ENCODE measurements around the gene SERPINE1. TPM values are rescaled to one million over a fixed set of nuclear protein-coding genes. Genes with fewer than 3 reads are reported as not detected.
"Not testable (repeated sequence)": the region's sequence is repeated elsewhere in the genome, so short reads cannot be mapped to it uniquely, and the experiment has no call there.

SERPINE1 gene
- total RNA-seq, 1 experiment from 2014 or later: 119 TPM

DNA sequence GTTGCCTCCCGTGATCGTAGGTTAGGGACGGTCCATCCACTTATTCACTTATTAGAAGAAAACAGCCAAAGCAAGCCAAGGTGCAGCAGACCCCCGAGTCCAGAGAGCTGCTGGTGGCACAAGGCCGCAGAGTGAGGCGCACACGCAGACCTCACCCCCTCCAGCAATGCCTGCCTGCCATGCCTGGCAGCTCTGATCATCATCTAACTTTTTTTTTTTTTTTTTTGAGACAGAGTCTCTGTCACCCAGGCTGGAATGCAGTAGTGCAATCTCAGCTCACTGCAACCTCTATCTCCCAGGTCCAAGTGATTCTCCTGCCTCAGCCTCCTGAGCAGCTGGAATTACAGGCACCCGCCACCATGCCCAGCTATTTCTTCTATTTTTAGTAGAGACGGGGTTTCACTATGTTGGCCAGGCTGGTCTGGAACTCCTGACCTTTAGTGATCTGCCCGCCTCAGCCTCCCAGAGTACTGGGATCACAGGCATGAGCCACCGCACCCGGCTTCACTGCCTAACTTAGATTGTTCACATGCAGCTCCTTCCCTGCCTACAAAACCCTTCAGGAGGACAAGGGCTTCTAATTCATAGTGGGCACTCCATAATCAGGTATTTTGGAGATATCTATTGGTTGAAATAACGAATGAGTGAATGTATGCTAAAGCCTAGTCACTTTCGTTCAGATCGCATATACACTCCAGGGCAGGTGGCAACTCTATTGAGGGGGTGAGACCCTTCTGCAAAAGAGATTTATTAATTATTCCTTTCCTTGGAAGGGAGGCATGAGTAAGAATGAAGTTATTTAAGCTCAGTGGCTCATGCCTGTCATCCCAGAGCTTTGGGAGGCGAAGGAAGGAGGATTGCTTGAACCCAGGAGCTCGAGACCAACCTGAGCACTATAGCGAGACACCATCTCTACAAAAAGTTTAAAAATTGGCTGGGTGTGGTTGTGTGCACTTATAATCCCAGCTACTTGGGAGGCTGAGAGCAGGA is 25.8 kb upstream of the SERPINE1 start:
- DNase-seq (ENCODE audit: low read depth): peak; percentile 50

DNA sequence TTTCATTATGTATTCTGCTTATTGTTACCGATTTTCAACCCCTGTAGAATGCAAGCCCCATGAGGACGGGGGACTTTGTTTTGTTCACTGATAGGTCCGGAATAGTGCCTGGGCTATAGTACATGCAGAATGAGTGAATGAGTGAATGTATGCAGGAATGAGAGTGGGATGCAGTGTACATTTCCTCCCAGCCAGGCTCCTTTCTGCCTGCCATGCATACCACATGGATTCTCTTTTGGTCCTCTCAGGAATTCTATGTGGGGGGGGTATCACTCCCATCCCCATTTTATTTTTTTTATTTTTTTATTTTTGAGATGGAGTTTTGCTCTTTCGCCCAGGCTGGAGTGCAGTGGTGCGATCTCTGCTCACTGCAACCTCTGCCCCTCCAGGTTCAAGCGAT is 24.9 kb upstream of the SERPINE1 start:
- DNase-seq (ENCODE audit: low read depth): no peak

DNA sequence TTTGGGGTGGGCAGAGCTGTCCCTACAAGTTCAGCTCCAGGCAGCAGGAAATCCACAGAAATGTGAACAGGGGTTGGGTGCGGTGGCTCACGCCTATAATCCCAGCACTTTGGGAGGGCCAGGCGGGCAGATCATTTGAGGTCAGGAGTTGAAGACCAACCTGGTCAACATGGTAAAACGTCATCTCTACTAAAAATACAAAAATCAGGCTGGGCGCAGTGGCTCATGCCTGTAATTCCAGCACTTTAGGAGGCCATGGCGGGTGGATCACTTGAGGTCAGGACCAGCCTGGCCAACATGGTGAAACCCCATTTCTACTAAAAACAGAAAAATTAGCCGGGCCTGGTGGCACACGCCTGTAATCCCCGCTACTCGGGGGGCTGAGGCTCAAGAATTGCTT is 23.2 kb upstream of the SERPINE1 start:
- not testable (repeated sequence) for DNase-seq (ENCODE audit: low read depth)

DNA sequence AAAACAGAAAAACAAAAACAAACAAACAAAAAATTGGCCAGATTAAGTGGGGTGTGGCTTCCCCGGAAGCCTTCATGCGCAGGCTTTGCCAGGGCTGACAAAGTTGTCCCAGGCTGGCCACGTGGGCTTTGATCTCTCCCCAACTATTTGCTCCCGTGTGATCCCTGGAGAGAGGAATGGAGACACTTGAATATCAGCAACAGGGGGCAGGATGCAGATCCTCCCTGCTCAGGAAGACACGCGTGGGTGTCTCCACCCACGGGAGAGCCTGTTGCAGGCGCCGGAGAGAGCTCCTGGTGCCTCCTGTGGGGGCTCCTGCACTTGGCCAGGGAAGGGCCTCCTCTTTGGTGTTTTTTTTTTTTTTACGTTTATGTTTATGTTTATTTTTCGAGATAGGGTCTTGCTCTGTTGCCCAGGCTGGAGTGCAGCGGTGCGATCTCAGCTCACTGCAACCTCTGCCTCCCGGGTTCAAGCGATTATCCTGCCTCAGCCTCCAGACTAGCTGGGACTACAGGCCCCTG is 22.7 kb upstream of the SERPINE1 start:
- no peak for DNase-seq (ENCODE audit: low read depth)

DNA sequence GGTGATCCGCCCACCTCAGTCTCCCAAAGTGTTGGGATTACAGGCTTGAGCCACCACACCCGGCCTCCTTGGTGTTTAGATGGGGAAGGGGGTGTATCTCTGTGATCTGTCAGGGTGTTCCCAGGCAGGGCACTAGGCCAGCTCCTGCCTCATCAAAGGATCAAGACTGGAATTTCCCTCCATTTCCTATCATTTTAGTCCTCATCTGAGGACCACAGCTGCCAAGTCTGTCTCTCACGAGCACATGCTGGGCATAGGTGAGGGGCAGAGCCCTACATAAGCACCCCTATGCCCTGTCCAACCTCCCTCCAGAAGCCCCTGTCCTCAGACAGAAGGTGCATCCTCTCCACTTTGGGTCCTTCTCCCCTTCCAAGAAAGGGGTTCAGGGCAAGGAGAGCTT is 22.1 kb upstream of the SERPINE1 start:
- DNase-seq (ENCODE audit: low read depth): no peak

DNA sequence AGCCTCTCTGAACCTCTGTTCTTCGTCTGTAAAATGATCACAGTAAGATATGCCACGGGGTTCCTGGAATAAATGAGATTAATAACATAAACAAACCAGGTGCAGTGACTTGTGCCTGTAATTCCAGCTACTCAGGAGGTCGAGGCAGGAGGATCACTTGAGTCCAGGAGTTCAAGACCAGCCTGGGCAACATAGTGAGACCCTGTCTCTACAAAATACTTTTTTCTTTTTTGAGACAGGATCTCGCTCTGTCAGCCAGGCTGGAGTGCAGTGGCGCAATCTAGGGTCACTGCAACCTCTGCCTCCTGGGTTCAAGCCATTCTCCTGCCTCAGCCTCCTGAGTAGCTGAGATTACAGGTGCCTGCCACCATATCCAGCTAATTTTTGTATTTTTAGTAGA is 21.7 kb upstream of the SERPINE1 start:
- not testable (repeated sequence) for DNase-seq (ENCODE audit: low read depth)

DNA sequence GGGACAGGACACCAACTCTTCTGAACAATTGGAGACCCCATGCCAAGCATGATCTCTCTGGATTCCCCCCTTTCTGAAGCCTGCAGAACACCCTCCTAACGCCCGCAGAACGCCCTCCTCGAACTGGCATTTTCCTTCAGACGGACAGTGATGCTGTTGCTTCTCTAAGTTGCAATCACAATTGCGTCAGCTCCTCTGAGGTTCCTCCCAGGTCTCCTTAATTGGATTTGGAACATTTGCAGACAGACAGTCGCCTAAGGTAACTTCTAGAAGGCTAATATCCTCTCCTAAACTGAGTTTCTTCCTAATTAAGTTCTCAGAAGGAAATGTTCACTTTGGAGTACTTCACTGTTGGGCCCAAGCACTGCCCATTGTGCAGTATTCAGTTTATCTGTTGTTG is 20.5 kb upstream of the SERPINE1 start:
- DNase-seq (ENCODE audit: low read depth): no peak

DNA sequence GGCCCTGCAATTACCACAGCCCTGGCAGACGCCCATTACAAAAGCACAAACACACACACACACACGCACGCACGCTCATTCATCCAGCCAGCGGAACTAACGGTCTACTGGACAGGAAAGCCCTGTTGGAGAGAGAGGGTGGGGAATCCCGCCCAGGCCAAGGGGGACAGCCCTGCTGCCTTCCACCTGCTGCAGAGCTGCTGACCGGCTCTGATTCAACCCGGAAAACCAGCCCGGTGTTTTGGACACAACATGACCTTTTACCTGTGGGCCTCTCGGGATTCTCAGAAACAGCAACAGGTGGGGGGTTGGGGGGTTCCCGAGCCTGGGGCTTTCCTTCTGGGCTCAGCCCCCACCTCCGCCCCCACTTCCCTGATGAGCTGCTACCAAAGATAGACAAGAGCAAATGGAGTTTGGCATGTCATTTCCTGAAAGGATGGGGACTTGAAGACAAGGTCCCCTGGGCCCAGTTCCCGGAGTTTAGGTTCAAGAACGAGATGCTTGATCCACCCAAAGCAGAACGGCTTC is 18.5 kb upstream of the SERPINE1 start:
- peak; percentile 84 for DNase-seq (ENCODE audit: low read depth)

DNA sequence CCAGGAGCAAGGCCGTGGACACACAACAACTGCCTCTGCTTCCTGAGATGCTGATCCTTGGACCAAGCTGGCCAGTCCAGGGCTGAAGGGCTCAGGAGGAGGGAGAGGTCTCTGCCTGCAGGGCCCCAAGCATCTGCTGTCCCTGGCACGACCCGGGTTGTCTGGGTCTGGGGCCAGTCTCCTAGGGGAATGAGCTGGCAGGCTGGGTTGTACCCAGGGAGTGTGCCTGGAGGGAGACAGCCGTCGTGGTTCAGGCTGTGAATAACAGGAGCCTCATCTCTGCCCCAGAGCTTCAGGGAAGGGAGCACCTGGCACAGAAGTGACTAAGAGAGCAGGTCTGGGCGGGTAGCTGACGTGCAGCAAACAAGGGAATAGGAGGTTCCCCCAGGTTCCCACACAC is 17.9 kb upstream of the SERPINE1 start:
- DNase-seq (ENCODE audit: low read depth): peak; percentile 92

DNA sequence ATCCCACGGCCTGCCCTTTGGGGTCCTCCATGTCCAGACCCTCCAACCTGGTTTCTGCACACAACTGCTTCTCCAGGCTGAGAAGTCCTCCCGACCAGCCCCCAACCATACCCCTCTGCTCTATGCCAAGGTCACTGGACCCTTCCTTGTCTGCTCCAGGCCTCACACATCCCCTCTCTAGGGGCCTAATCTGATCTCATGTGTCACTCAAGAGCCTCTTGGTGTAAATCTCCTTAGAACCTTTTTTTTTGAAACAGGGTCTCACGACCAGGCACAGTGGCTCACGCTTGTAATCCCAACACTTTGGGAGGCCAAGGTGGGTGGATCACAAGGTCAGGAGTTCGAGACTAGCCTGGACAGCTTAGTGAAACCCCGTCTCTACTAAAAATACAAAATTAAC is 17.5 kb upstream of the SERPINE1 start:
- DNase-seq (ENCODE audit: low read depth): no peak

DNA sequence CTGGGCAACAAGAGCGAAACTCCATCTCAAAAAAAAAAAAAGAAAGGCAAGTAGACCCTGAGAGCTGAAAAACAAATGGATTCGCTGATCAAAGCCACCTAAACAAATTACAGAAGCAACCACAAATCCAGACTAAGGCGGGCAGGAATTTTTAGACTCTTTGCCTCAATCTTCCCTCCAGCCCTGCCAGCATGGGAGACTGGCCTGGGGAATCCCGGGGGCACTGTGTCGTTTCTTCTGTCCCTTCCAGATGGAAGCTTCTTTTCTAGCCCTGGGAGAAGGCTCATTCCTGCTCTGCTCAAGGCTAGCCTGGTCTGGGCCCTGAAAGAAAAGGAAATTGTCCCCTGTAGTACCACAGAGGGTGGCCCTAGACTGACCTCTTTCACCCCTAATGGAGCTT is 15.6 kb upstream of the SERPINE1 start:
- no peak for DNase-seq (ENCODE audit: low read depth)

DNA sequence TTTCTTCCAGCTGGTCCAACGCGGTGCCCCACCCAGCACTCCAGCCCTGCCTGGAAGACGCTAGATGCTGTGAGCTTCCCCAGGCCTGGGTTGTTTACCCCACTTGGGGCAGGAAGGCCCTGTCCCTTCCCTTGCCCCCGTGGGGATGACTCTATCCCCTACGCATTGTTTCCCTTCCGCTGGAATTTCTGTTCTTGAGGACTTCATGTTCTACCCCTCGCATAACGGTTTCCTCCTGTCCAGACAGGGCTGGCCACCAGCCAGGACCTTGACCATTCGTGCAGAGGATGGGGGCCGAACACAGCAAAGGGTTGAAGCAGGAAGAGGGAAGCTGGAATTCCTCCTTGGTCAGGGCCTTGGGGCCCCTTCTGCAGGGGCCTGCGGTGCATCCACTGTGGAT is 14.7 kb upstream of the SERPINE1 start:
- DNase-seq (ENCODE audit: low read depth): no peak

DNA sequence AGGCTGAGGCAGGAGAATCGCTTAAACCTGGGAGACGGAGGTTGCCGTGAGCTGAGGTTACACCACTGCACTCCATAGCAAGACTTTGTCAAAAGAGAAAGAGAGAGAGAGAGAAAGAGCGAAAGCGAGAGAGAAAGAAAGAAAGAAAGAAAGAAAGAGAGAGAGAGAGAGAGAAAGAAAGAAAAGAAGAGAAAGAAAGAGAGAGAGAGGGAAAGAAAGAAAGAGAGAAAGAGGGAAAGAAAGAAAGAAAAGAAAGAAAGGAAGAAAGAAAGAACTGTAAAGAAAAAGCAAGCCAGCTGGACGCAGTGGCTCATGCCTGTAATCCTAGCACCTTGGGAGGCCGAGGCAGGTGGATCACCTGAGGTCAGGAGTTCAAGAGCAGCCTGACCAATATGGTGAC is 13.8 kb upstream of the SERPINE1 start:
- DNase-seq (ENCODE audit: low read depth): not testable (repeated sequence)

DNA sequence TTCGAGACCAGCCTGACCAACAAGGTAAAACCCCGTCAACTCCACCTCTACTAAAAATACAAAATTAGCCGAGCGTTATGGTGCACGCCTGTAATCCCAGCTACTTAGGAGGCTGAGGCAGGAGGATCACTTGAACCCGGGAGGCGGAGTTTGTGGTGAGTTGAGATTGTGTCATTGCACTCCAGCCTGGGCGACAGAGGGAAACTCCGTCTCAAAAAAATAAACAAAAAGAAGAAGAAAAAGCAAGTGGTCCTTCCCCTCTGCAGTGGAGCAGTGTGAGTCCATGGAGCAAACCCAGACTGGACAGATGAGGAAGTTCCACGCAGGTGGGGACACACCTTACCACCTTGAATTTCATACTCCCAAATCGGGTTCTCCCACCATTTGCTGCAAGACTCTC is 13.1 kb upstream of the SERPINE1 start:
- DNase-seq (ENCODE audit: low read depth): peak; percentile 24

DNA sequence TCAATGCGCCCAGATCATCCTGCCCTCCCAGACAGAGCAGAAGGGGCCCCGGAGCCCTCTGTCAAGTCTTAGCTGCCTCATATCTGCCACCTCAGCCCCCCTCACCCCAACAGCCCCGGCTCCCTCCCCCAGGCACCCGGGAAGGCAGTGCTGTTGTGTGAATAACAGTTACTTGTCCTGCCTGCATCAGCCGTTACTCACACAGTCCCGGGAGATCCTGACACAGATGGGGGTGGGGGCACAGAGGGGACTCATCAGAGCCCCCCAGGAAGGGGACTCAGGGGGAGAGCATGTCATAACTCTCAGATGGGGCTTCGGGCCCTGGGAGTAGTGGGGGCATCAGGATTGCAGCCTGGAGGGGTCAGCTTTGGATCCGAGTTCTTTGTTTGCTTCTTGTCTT is 12.4 kb upstream of the SERPINE1 start:
- DNase-seq (ENCODE audit: low read depth): peak; percentile 60

DNA sequence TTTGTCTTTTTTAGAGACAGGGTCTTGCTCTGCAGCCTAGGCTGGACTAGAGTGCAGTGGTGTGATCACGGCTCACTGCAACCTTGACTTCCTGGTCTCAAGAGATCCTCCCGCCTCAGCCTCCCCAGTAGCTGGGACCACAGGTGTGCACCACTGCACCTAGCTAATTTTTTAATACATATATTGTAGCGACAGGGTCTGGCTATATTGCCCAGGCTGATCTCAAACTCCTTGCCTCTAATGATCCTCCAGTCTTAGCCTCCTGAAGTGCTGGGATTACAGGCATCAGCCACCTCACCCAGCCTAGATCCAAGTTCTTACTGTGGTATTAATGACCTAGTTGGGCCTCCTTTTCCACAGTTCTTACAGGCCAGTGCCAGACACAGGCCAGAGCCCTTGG is 11.7 kb upstream of the SERPINE1 start:
- DNase-seq (ENCODE audit: low read depth): peak; percentile 16

DNA sequence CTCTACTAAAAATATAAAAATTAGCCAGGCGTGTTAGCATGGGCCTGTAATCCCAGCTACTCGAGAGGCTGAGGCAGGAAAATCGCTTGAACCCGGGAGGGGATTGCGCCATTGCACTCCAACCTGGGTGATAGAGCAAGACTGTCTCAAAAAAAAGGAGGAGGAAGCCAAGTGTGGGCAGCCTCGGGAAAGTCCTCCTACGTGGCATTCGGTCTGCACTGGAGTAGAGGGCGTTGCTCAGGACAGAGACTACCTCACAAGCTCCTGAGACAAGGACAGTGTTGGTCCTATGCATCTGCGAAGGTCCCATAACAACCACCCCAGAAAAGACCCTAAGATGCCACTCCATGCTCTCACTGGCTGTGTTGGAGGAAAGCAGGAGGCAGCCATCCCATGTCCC is 10.0 kb upstream of the SERPINE1 start:
- peak; percentile 65 for DNase-seq (ENCODE audit: low read depth)

DNA sequence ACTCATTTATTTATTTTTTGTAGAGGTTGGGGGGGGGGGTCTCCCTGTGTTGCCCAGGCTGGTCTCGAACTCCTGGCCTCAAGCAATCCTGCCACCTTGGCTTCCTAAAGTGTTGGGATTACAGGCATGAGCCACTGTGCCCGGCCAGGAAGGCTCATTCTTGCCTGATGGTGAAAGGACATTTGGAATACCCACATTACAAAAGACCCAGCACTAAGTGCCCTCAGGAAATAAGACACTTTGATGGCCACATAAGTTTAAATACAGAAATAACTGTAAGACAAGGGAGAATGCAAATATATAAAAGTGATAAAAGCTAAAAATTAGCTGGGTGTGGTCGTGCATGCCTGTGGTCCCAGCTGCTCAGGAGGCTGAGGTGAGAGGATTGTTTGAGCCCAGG is 8.0 kb upstream of the SERPINE1 start:
- no peak for DNase-seq (ENCODE audit: low read depth)

DNA sequence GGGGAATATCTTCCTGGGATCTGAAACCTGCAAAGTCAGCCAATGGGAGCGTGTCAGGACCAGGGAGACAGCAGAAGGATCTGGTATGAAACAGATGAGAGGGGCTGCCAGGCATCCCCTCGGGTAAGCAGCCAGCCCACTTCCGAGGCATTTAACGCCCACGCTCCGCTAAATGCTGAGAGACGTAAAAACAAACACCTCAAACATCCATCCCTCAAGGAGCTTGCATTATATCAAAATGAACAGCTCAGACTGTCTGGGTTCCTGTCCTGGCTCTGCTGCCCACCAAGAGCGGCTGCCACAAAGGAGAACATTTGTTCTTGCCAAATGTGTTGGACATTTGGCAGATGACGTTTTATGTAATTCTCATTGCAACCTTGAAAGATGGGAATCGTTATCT is 7.0 kb upstream of the SERPINE1 start:
- peak; percentile 38 for DNase-seq (ENCODE audit: low read depth)

DNA sequence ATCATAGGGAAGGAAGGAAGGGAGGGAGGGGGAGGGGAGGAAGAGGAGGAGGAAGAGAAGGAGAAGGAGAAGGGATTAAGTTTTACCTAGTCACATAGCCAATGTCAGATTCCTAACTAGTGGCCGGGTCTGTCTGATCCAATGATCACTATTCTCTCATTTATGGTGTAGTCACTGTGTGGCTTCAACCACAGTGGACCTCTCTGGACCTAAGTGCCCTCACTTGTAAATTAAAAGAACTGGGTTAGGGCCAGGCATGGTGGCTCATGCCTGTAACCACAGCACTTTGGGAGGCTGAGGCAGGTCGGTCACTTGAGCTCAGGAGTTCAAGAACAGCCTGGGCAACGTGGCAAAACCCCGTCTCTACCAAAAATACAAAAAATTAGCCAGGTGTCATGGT is 6.6 kb upstream of the SERPINE1 start:
- peak; percentile 83 for DNase-seq (ENCODE audit: low read depth)

DNA sequence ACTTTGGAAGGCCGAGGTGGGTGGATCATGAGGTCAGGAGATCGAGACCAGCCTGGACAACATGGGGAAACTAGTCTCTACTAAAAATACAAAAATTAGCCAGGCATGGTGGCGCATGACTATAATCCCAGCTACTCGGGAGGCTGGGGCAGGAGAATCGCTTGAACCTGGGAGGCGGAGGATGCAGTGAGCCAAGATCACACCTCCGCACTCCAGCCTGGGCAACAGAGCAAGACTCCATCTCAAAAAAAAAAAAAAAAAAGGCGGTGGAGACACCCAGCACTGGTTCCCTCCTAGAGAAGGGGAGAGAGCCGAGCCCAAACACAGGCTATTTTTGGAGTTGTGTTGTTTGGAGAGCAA is 5.3 kb upstream of the SERPINE1 start:
- DNase-seq (ENCODE audit: low read depth): not testable (repeated sequence)

DNA sequence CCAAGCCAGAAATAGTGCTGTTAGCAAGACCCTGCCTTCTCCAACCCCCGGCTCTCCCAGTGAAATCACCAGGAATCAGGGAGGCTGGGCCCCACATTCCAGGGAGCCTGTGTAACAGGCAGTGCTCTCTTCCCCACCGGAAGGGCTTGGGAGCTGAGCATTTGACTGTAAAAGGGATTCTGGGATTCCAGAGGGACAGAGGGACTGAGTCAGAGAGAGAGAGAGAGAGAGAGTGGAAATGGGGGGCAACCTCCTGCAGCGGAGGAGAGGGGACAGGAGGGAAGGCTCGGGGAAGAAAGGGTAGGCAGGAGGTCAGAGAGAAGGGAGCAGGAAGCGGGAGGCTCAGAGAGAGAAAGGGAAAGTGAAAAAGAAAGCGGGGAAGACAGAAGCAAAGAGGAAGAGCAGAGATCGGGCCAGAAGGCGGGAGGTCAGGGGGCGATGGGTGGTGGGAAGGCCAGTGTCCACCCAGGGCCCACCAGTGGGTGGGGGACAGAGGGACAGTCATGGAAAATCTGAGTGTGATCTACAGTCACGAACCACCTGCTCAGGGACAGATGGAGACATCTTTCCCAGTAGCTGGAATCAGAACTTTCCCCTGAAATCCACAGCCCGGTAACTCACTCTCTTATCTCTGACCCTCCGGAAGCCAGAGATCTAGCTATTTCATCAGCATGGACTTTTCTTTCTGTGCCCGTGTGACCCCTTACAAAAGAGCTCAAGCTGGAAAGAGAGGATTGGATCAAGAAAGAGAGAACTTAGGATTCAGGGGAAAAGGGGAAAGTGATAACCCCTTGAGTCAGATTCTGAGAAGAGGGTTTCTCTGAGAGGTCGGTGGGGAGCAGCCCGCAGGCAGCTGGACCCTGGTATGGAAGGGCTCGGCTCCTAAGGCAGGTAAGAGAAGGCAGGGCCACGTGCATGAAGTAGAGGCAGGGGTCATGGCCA is 4.6 kb upstream of the SERPINE1 start:
- DNase-seq (ENCODE audit: low read depth): peak; percentile 99
